Breast epithelium (tissue), 4 donors: Measurements from ENCODE around the gene EBF3. TPM values are rescaled to one million over a fixed set of nuclear protein-coding genes. Genes with fewer than 3 reads are reported as not detected.

Source experiments
- DNase-seq, 2 donors: peaks; one replicate each; pipeline ENCODE4 v3.0.0-alpha.2; 2019; ENCODE audit warnings: low spot score in 2 of 2
- H3K27ac ChIP-seq, 2 donors: fragments of 200-600 bp; sonication (generic) in 1 of 2; one replicate each; pipeline ENCODE4 v1.5.1; 2016 to 2019; ENCODE audit warnings: mild to moderate bottlenecking in 1 of 2
- H3K27me3 ChIP-seq, 2 donors: fragments of 200-600 bp; sonication (generic) in 1 of 2; one replicate each; pipeline versions ENCODE4 v1.5.1 to v1.6.0; 2017 to 2019; ENCODE audit warnings: control low read depth in 1 of 2, mild to moderate bottlenecking in 1 of 2
- H3K36me3 ChIP-seq: fragments of 200-600 bp; one replicate; pipeline ENCODE4 v1.5.1; 2019
- H3K4me1 ChIP-seq, 2 donors: fragments of 200-600 bp; sonication (generic); one replicate each; pipeline ENCODE4 v1.5.1; 2016 to 2019; ENCODE audit warnings: control low read depth in 1 of 2
- H3K4me3 ChIP-seq, 3 donors: fragments of 200-600 bp; sonication (generic); 1 replicate in 2 of 3; 2 replicates in 1 of 3; pipeline ENCODE4 v1.5.1; 2016 to 2019; ENCODE audit warnings: mild to moderate bottlenecking in 3 of 3, moderate library complexity in 2 of 3
- H3K9me3 ChIP-seq, 2 donors: fragments of 200-600 bp; sonication (generic) in 1 of 2; one replicate each; pipeline ENCODE4 v1.5.1; 2016 to 2019; ENCODE audit warnings: control low read depth in 1 of 2
- POLR2A ChIP-seq: fragments of 450-650 bp; IDR thresholded peaks from one replicate; pipeline ENCODE4 v1.6.1; 2016; ENCODE audit warnings: antibody characterized with exemption, mild to moderate bottlenecking, moderate library complexity
- POLR2AphosphoS5 ChIP-seq, 3 donors: sonication (generic); formaldehyde crosslinking; IDR thresholded peaks; one replicate each; pipeline ENCODE4 v1.6.1; 2017; ENCODE audit warnings: antibody characterized with exemption in 3 of 3
- intact Hi-C: fragments of 100-400 bp; cut with DNase I; formaldehyde crosslinking; loops from one replicate; pipeline ENCODE4 v1.15.1; 2023; ENCODE audit warnings: low total_unique reads
- total RNA-seq, 3 donors: library from RNA; depleted of rRNA; stranded (reverse); fragments of >200 nt; gene quantifications; one replicate each; pipeline ENCODE4 v1.1.0, GENCODE V29; 2016
- TF ChIP-seq, protein P1 (sequence below), 3 donors: fragments of 450-650 bp; IDR thresholded peaks; one replicate each; pipeline ENCODE4 v1.5.1; 2016 to 2017; ENCODE audit warnings: antibody characterized with exemption in 3 of 3, mild to moderate bottlenecking in 3 of 3, moderate library complexity in 3 of 3

EBF3 gene
- total RNA-seq, 3 donors from 2014 or later = 4.2 to 28.0 (median 6.6) TPM

GRCh38 chr10:129968853-129969183 lies 4.7 kb upstream of the EBF3 start:
- Histone ChIP-seq H3K4me3 (peak overlapping the region in 2 of 3 donors; percentile 41 to 53), H3K27ac (no peak overlapping the region), H3K4me1 (peaks cover 8 to 13% of the 10 kb centered on the region in 2 donors), H3K36me3 (no peaks in the 10 kb centered on the region), H3K9me3 (no peaks in the 10 kb centered on the region), H3K27me3 (peaks cover 29 to 96% of the 10 kb centered on the region in 2 donors)
- TF ChIP-seq POLR2A (no peak), POLR2AphosphoS5 (IDR thresholded peaks at IDR 0.05) (no peak)
- TF ChIP-seq, protein P1, sequence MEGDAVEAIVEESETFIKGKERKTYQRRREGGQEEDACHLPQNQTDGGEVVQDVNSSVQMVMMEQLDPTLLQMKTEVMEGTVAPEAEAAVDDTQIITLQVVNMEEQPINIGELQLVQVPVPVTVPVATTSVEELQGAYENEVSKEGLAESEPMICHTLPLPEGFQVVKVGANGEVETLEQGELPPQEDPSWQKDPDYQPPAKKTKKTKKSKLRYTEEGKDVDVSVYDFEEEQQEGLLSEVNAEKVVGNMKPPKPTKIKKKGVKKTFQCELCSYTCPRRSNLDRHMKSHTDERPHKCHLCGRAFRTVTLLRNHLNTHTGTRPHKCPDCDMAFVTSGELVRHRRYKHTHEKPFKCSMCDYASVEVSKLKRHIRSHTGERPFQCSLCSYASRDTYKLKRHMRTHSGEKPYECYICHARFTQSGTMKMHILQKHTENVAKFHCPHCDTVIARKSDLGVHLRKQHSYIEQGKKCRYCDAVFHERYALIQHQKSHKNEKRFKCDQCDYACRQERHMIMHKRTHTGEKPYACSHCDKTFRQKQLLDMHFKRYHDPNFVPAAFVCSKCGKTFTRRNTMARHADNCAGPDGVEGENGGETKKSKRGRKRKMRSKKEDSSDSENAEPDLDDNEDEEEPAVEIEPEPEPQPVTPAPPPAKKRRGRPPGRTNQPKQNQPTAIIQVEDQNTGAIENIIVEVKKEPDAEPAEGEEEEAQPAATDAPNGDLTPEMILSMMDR (IDR thresholded peaks at IDR 0.05) = peak in 2 of 3 donors; percentile 28 to 47
- intact Hi-C loops = no loop called here
- DNase-seq = no peak

- Histone ChIP-seq H3K9me3 (no peaks in the 10 kb centered on the region), H3K27ac (no peak overlapping the region), H3K36me3 (no peaks in the 10 kb centered on the region), H3K4me1 (peaks cover 8 to 13% of the 10 kb centered on the region in 2 donors), H3K4me3 (peak overlapping the region in 1 of 3 donors; percentile 53), H3K27me3 (peaks cover 29 to 93% of the 10 kb centered on the region in 2 donors)
- no peak for TF ChIP-seq POLR2A
- TF ChIP-seq, protein P1 (IDR thresholded peaks at IDR 0.05) = no peak
- TF ChIP-seq POLR2AphosphoS5 (IDR thresholded peaks at IDR 0.05) = no peak
- intact Hi-C loops = no loop called here
- no peak for DNase-seq
Observed at GRCh38 chr10:129968020-129968852, 4.2 kb upstream of the EBF3 start.

GRCh38 chr10:129967579-129968019 lies 3.5 kb upstream of the EBF3 start:
- no peaks in the 10 kb centered on the region for H3K9me3 ChIP-seq
- no peaks in the 10 kb centered on the region for H3K36me3 ChIP-seq
- intact Hi-C loops = no loop called here
- H3K27ac ChIP-seq = no peak overlapping the region
- H3K27me3 ChIP-seq = peaks cover 29 to 93% of the 10 kb centered on the region in 2 donors
- TF ChIP-seq, protein P1 (IDR thresholded peaks at IDR 0.05) = no peak
- TF ChIP-seq POLR2A (no peak), POLR2AphosphoS5 (IDR thresholded peaks at IDR 0.05) (no peak)
- peaks cover 8 to 13% of the 10 kb centered on the region in 2 donors for H3K4me1 ChIP-seq
- no peak for DNase-seq
- no peak overlapping the region for H3K4me3 ChIP-seq

DNA sequence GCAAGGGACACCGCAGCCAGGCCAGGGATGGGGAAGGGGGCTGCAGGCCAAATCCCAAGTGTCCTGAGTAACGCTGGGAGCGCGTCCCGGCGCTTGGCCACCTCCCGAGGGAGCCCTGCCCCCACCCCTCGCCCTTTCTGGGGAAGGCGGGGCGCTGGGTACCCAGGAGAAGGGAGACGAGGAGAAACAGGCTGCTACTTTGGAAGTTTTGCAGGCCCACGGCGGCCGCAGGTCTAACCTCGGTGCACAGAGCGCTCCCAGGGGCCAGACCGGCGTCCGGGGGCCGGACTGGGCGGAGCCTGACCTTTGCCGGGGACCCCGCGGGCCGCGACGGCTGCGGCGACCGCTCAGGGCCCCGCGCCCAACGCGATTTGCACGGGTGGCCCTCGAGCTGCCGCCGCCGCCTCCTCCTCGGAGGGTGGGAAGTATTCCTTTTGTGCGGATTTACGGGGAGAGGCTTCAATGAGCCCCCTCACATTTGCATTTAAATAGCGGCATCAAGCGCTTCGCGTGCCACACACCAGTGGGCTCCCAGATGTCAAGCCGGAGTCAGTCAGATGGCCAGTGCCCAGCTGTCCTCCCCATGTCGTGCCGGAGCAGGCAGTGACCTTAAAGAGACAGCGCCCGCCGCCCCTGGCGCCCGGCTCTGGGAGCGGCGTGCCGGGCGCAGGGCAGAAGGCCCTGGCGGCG lies 3.0 kb upstream of the EBF3 start:
- DNase-seq = no peak
- no peaks in the 10 kb centered on the region for H3K36me3 ChIP-seq
- TF ChIP-seq POLR2AphosphoS5 (IDR thresholded peaks at IDR 0.05) (no peak), POLR2A (no peak)
- TF ChIP-seq, protein P1 (IDR thresholded peaks at IDR 0.05) = no peak
- H3K9me3 ChIP-seq = no peaks in the 10 kb centered on the region
- no peak overlapping the region for H3K27ac ChIP-seq
- H3K4me1 ChIP-seq = peaks cover 8 to 13% of the 10 kb centered on the region in 2 donors
- H3K27me3 ChIP-seq = peaks cover 25 to 93% of the 10 kb centered on the region in 2 donors
- H3K4me3 ChIP-seq = peak overlapping the region in 1 of 3 donors; percentile 19
- intact Hi-C loops = no loop called here
